T-helper 2 cell treated with Interferon-gamma antibody and Interleukin-4, amounts not matched to agents 5 μg/mL and 100 μg/mL, for 36 hours (primary cell): ENCODE results near the gene ACBD6.

Experiments
- DNase-seq: peaks from one replicate; pipeline ENCODE4 v3.0.0; 2021; ENCODE audit warnings: low spot score
- H3K27ac Mint-ChIP-seq: one replicate; pipeline ENCODE4 v1.8.0; 2021; ENCODE audit warnings: mild to moderate bottlenecking, mixed read lengths
- H3K27me3 Mint-ChIP-seq: one replicate; pipeline ENCODE4 v1.8.0; 2021; ENCODE audit warnings: low read depth, mixed read lengths
- H3K36me3 Mint-ChIP-seq: one replicate; pipeline ENCODE4 v1.8.0; 2021; ENCODE audit warnings: low read depth, mixed read lengths
- H3K4me1 Mint-ChIP-seq: one replicate; pipeline ENCODE4 v1.8.0; 2021; ENCODE audit warnings: low read depth, mixed read lengths
- H3K4me3 Mint-ChIP-seq: one replicate; pipeline ENCODE4 v1.8.0; 2022; ENCODE audit warnings: mild to moderate bottlenecking, moderate library complexity, mixed read lengths
- H3K9me3 Mint-ChIP-seq: one replicate; pipeline ENCODE4 v1.8.0; 2021; ENCODE audit warnings: mixed read lengths

Gene ACBD6

DNA sequence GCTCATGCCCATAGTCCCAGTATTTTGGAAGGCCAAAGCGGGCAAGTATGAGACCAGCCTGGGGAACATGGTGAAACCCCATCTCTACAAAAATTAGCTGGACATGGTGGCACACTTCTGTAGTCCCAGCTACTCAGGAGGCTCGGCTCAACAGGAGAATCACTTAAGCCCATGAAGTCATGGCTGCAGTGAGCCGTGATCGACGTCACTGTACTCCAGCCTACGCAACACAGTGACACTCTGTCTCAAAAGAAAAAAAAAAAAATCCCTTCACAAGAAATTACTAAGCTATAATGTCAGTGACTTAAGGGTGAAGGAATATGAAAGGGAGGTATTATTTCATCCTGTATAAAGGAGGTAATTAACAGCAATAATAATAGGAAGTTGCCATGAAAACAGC, 99.8 kb downstream of the ACBD6 start:
- no peak for DNase-seq
- H3K27ac Mint-ChIP-seq = no peak overlapping the region
- H3K9me3 Mint-ChIP-seq = no peaks in the 10 kb centered on the region
- H3K27me3 Mint-ChIP-seq = no peaks in the 10 kb centered on the region
- H3K4me3 Mint-ChIP-seq = no peak overlapping the region
- H3K36me3 Mint-ChIP-seq = peaks cover 4% of the 10 kb centered on the region
- no peaks in the 10 kb centered on the region for H3K4me1 Mint-ChIP-seq

DNA sequence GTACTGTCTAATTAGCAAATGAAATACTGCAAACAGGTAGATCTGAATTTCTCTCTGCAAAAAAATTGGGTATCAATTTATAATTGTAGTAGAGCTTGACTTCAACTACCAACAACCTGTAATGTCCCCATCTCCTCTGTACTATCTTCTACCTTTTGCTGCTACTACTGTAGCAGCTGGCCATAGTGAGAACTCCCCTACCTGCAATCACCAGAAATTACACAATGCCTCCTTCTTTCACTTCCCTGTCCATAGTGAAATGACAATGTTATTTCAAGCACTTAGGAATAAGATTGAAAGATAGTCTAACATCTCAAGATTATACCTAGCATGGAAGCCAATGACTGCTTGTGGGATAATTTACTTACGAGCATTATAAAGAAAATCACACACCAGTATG, 100.4 kb downstream of the ACBD6 start:
- Mint-ChIP-seq H3K36me3 (peaks cover 6% of the 10 kb centered on the region), H3K4me1 (no peaks in the 10 kb centered on the region), H3K4me3 (no peak overlapping the region), H3K27me3 (no peaks in the 10 kb centered on the region), H3K27ac (no peak overlapping the region), H3K9me3 (no peaks in the 10 kb centered on the region)
- no peak for DNase-seq

DNA sequence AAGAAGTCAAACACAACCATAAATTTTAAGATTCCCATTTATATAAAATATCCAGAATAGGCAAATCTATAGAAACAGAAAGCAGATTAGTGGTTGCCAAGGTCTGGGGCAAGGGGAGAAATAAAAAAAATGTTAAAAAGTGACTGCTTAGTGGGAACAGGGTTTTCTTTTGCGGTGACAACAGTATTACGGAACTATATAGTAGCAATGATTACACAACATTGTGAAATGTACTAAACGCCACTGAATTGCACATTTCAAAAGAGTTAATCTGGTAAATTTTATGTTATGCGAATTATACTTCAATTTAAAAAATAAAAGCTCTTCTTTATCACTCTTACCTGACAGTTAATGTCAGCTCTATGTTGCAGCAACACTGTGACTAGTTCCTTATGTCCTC, 105.2 kb downstream of the ACBD6 start:
- peaks cover 29% of the 10 kb centered on the region for H3K36me3 Mint-ChIP-seq
- no peak for DNase-seq
- no peaks in the 10 kb centered on the region for H3K27me3 Mint-ChIP-seq
- H3K4me3 Mint-ChIP-seq = no peak overlapping the region
- H3K9me3 Mint-ChIP-seq = peaks cover 19% of the 10 kb centered on the region
- no peak overlapping the region for H3K27ac Mint-ChIP-seq
- no peaks in the 10 kb centered on the region for H3K4me1 Mint-ChIP-seq

DNA sequence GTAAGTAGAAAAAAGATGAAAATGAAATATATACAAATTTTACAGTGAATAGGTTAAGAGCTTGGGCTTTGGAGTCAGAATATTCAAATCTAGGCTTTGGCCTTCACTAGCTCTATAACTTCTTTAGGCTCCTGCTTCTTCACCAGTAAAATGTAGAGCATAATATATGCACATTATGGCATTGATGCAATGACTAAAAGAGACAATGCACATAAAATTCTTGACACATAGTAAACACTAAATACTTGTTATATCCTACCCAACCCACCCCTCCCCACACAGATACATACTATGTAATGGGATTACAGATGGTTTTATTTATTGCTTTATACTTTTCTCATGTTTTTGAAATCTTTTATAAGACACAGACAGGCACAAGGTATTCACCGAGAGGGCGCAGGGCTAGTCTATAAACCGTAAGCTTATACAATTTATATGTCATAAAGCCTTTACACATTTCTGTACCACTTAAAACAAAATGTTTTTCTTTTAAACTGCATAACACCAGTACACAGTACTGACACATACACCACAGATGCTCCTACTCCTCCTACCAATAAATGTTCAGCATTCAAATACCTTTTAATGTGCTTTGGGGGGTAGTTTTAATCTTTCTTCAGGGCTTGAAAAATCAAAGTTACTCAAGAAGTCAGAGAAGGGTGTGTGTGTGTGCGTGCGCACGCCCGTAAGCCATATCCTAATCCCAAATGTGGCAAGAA, 109.8 kb downstream of the ACBD6 start:
- Mint-ChIP-seq H3K9me3 (peaks cover 33% of the 10 kb centered on the region), H3K27ac (no peak overlapping the region), H3K4me3 (no peak overlapping the region), H3K36me3 (peaks cover 48% of the 10 kb centered on the region), H3K4me1 (peaks cover 5% of the 10 kb centered on the region), H3K27me3 (no peaks in the 10 kb centered on the region)
- no peak for DNase-seq

DNA sequence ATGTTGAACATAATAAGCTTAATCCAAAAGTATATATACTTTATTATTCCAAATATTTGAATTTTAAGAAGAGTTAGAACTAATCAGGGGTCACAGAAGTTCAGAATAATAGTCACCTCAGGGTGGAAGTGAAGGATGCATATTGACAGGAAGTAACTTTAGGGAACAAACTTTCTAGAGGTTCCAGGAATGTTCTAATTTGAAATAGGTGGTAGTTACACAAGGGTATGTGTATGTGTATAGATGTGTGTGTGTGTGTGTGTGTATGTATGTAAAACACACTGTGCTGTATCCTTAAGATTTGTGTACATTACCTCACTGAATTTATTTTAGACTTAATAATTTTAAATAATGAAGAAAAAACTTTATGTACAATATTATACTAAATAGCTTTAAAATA, 110.4 kb downstream of the ACBD6 start:
- no peak for DNase-seq
- H3K27ac Mint-ChIP-seq = no peak overlapping the region
- H3K4me1 Mint-ChIP-seq = peaks cover 9% of the 10 kb centered on the region
- peaks cover 36% of the 10 kb centered on the region for H3K9me3 Mint-ChIP-seq
- no peaks in the 10 kb centered on the region for H3K27me3 Mint-ChIP-seq
- peaks cover 47% of the 10 kb centered on the region for H3K36me3 Mint-ChIP-seq
- H3K4me3 Mint-ChIP-seq = no peak overlapping the region

DNA sequence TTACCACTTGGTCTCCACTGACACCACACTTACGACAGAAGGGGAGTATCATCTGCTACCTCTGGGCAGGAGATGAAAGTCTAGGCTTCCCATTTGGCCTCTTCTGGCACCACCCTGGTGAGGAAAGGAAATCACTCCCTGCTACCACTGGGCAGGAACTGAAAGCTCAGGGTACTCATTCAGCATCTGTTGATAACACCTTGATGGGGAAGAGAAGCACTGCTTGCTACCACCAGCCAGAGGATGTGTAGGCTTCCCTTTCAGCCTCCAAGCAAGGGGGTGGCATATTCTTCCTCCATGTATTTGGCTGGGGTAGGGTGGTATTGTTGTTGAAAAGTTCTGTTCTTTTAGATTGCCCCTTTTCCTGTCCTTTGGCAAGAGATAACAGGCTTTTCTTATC, 115.0 kb downstream of the ACBD6 start:
- DNase-seq = no peak
- H3K36me3 Mint-ChIP-seq = peaks cover 41% of the 10 kb centered on the region
- no peak overlapping the region for H3K4me3 Mint-ChIP-seq
- H3K27me3 Mint-ChIP-seq = no peaks in the 10 kb centered on the region
- H3K4me1 Mint-ChIP-seq = peaks cover 12% of the 10 kb centered on the region
- H3K9me3 Mint-ChIP-seq = peaks cover 57% of the 10 kb centered on the region
- no peak overlapping the region for H3K27ac Mint-ChIP-seq

DNA sequence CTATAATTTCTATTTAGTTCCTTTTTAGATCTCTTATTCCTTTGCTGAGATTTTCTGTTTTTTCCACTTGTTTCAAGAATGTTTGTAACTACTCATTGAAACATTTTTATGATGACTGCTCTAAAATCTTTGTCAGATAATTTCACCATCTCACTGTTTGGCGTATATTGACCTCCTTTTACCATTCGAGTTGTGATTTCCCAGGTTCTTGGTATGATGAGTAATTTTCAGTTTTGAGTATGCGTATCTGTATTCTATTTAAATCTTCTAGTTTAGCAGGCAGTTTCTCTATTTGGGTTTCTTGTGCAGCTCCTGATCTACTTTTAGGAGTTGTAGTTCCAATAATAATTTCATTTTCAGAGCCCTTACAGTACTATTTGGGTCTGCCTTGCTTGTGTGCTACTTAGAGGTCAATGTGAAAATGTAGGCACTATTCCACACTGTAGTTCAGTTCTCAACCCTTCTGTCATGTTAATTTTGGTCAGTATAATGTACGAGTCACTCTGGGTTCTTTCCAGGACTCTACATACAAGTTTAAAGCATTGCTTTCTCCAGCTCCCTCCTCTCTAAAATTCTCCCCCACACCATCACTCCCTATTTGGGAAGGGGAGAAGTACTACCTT, 115.5 kb downstream of the ACBD6 start:
- H3K9me3 Mint-ChIP-seq = peaks cover 63% of the 10 kb centered on the region
- H3K27me3 Mint-ChIP-seq = no peaks in the 10 kb centered on the region
- no peak overlapping the region for H3K27ac Mint-ChIP-seq
- H3K4me3 Mint-ChIP-seq = no peak overlapping the region
- peaks cover 15% of the 10 kb centered on the region for H3K4me1 Mint-ChIP-seq
- no peak for DNase-seq
- peaks cover 46% of the 10 kb centered on the region for H3K36me3 Mint-ChIP-seq

DNA sequence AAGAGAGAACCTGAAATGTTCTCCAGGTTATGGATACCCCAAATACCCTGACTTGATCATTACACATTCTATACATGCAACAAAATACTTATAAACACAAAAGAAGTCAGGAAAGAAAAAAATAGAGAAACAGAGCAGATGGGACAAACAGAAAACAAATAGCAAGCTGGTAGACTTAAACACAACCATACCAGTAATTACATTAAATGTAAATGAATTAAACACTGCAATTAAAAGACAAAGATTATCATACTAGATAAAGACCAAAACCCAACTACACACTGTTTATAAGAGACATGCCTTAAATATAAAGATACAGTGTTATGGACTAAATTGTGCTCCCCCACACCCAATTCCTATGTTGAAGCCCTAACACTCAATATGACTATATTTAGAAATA, 117.2 kb downstream of the ACBD6 start:
- Mint-ChIP-seq H3K36me3 (peaks cover 41% of the 10 kb centered on the region), H3K27me3 (no peaks in the 10 kb centered on the region)

DNA sequence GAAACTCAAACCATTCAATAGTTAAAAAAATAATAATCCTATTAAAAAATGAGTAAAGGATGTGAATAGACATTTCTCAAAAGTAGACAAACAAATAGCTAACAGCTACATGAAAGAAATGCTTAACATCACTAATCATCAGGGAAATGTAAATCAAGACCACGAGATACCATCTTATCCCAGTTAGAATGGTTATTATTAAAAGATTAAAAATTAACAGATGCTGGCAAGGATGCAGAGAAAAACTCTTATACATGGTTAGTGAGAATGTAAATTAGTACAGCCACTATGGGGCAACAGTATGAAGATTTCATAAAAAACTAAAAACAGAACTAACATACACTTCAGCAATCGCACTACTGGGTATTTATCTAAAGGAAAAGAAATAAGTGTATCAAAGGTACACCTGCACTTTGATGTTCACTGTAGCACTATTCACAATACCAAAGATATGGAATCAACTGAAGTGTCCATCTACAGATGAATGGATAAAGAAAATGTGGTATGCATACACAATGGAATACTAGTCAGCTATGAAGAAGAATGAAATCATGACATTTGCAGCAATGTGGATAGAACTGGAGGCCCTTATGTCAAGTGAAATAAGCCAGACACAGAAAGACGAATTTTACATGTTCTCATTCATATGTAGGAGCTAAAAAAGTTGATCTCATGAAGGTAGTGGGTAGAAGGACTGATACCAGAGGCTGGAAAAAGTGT, 117.9 kb downstream of the ACBD6 start:
- DNase-seq = no peak
- peaks cover 10% of the 10 kb centered on the region for H3K4me1 Mint-ChIP-seq
- no peak overlapping the region for H3K4me3 Mint-ChIP-seq
- H3K27ac Mint-ChIP-seq = no peak overlapping the region
- H3K36me3 Mint-ChIP-seq = peaks cover 47% of the 10 kb centered on the region
- peaks cover 74% of the 10 kb centered on the region for H3K9me3 Mint-ChIP-seq
- no peaks in the 10 kb centered on the region for H3K27me3 Mint-ChIP-seq

More for the DNA sequence above, 117.2 kb downstream of the ACBD6 start:
- no peak overlapping the region for H3K27ac Mint-ChIP-seq
- peaks cover 10% of the 10 kb centered on the region for H3K4me1 Mint-ChIP-seq
- peaks cover 67% of the 10 kb centered on the region for H3K9me3 Mint-ChIP-seq
- no peak overlapping the region for H3K4me3 Mint-ChIP-seq
- no peak for DNase-seq

- H3K36me3 Mint-ChIP-seq = peaks cover 53% of the 10 kb centered on the region
- no peak for DNase-seq
- H3K4me3 Mint-ChIP-seq = no peak overlapping the region
- no peak overlapping the region for H3K27ac Mint-ChIP-seq
- peaks cover 83% of the 10 kb centered on the region for H3K9me3 Mint-ChIP-seq
- H3K4me1 Mint-ChIP-seq = peaks cover 10% of the 10 kb centered on the region
- H3K27me3 Mint-ChIP-seq = no peaks in the 10 kb centered on the region
Observed at GRCh38 chr1:180382326-180383115, 119.9 kb downstream of the ACBD6 start.

DNA sequence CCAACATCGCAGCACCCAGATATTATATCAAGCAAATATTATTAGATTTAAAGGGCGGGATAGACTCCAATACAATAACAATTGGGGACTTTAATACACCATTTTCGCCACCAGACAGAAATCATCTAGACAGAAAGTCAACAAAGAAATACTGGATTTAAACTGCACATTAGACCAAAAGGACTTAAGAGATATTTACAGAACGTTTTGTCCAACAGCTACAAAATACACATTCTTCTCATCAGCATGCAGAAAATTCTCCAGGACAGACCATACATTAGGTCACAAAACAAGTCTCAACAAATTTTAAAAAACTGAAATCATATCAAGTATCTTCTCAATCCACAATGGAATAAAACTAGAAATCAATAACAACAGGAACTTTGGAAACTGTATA, 121.2 kb downstream of the ACBD6 start:
- peaks cover 45% of the 10 kb centered on the region for H3K36me3 Mint-ChIP-seq

GRCh38 chr1:180380259-180381183, 121.9 kb downstream of the ACBD6 start:
- no peak for DNase-seq
- H3K9me3 Mint-ChIP-seq = peaks cover 78% of the 10 kb centered on the region
- no peak overlapping the region for H3K4me3 Mint-ChIP-seq
- H3K36me3 Mint-ChIP-seq = peaks cover 44% of the 10 kb centered on the region
- H3K27me3 Mint-ChIP-seq = no peaks in the 10 kb centered on the region
- no peak overlapping the region for H3K27ac Mint-ChIP-seq
- peaks cover 3% of the 10 kb centered on the region for H3K4me1 Mint-ChIP-seq

More for the DNA sequence above, 121.2 kb downstream of the ACBD6 start:
- Mint-ChIP-seq H3K27ac (no peak overlapping the region), H3K4me3 (no peak overlapping the region), H3K4me1 (peaks cover 3% of the 10 kb centered on the region), H3K27me3 (no peaks in the 10 kb centered on the region), H3K9me3 (peaks cover 80% of the 10 kb centered on the region)
- no peak for DNase-seq

DNA sequence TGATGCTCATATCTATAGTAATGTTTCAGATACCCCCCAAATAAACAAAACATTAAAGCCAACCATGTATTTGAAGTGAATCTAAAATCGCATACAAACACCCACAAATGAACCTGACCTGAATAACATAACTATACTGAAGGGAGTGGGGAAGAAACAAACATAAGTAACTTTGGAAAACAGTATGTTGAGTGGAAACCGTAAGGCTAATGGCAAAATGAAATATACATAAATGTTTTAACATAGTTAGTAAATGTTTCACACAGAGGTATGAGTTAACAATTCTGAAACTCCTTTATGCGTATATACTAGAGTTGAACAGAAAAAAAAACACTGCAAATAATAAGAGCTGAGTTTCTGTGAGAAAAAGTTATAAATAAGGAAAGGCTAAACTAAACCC, 125.6 kb downstream of the ACBD6 start:
- no peaks in the 10 kb centered on the region for H3K27me3 Mint-ChIP-seq
- H3K27ac Mint-ChIP-seq = no peak overlapping the region
- H3K36me3 Mint-ChIP-seq = peaks cover 29% of the 10 kb centered on the region
- H3K9me3 Mint-ChIP-seq = peaks cover 44% of the 10 kb centered on the region
- H3K4me3 Mint-ChIP-seq = no peak overlapping the region
- peaks cover 1% of the 10 kb centered on the region for H3K4me1 Mint-ChIP-seq
- DNase-seq = no peak
